ENCODE measurements around the gene PRRT1.

DNA sequence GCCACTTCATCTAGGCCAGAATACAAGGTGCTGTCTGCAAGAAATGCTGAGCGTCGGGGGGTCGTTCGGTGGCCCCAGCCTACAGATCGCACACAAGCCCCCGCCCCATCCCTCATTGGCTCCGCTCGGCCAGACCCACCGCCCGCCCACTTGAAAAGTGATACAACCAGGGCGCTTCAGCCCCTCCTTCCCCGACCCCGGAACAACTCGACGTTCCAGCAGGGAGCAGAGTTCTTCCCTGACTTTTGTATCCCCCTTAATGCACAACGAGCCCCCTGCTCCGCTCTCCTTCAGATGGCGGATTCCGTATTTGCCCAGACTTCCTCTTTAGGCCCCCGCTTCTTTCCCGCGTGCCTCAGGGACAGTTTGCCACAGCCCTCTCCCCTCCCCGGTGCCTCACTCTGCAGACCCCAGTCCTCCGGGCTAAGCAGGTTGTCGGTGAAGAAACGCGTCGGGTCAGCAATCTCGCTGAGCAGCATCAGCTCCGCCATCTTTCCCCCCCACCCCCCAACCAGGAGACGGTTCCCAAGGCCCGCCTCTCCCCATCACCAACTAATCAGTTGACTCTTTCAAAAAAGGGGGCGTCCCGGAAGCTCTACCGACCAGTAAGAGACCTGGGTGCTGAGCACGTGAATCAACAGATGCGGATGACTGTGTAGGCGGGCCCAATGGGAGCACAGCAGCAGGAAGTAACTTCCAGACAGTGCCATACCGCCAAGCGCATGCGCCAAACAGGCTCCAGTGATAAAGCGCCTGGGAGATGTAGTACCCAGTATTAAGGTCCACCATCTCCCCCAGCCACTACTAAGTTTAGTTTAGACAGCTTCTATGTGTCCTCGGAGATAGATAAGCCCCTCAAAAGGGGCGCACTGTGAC lies 23.8 kb downstream of the PRRT1 start, which contains the start of gene ATF6B:
- TF ChIP-seq, protein P1, sequence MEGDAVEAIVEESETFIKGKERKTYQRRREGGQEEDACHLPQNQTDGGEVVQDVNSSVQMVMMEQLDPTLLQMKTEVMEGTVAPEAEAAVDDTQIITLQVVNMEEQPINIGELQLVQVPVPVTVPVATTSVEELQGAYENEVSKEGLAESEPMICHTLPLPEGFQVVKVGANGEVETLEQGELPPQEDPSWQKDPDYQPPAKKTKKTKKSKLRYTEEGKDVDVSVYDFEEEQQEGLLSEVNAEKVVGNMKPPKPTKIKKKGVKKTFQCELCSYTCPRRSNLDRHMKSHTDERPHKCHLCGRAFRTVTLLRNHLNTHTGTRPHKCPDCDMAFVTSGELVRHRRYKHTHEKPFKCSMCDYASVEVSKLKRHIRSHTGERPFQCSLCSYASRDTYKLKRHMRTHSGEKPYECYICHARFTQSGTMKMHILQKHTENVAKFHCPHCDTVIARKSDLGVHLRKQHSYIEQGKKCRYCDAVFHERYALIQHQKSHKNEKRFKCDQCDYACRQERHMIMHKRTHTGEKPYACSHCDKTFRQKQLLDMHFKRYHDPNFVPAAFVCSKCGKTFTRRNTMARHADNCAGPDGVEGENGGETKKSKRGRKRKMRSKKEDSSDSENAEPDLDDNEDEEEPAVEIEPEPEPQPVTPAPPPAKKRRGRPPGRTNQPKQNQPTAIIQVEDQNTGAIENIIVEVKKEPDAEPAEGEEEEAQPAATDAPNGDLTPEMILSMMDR (IDR thresholded peaks at IDR 0.05; ENCODE audit: low read depth, low read length, missing input control) = no peak
- TF ChIP-seq, protein P2, sequence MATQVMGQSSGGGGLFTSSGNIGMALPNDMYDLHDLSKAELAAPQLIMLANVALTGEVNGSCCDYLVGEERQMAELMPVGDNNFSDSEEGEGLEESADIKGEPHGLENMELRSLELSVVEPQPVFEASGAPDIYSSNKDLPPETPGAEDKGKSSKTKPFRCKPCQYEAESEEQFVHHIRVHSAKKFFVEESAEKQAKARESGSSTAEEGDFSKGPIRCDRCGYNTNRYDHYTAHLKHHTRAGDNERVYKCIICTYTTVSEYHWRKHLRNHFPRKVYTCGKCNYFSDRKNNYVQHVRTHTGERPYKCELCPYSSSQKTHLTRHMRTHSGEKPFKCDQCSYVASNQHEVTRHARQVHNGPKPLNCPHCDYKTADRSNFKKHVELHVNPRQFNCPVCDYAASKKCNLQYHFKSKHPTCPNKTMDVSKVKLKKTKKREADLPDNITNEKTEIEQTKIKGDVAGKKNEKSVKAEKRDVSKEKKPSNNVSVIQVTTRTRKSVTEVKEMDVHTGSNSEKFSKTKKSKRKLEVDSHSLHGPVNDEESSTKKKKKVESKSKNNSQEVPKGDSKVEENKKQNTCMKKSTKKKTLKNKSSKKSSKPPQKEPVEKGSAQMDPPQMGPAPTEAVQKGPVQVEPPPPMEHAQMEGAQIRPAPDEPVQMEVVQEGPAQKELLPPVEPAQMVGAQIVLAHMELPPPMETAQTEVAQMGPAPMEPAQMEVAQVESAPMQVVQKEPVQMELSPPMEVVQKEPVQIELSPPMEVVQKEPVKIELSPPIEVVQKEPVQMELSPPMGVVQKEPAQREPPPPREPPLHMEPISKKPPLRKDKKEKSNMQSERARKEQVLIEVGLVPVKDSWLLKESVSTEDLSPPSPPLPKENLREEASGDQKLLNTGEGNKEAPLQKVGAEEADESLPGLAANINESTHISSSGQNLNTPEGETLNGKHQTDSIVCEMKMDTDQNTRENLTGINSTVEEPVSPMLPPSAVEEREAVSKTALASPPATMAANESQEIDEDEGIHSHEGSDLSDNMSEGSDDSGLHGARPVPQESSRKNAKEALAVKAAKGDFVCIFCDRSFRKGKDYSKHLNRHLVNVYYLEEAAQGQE (IDR thresholded peaks at IDR 0.05) = no peak
- TF ChIP-seq ATF3 (IDR thresholded peaks at IDR 0.05) (no peak), SP1 (IDR thresholded peaks at IDR 0.05) (peak; percentile 64), ZBTB33 (IDR thresholded peaks at IDR 0.05) (peak; percentile 77), GABPA (IDR thresholded peaks at IDR 0.05 in 1 of 2, conservative IDR thresholded peaks at IDR 0.05 in 1 of 2) (peak in 1 of 2 donors; percentile 84), FOXA1 (IDR thresholded peaks at IDR 0.05) (no peak), TAF1 (conservative IDR thresholded peaks at IDR 0.05) (no peak), YY1 (IDR thresholded peaks at IDR 0.05) (peak; percentile 97), MAX (IDR thresholded peaks at IDR 0.05) (peak; percentile 23), HNF4A (conservative IDR thresholded peaks at IDR 0.05) (peak; percentile 23 to 40), RAD21 (IDR thresholded peaks at IDR 0.05) (peak in 1 of 2 donors; percentile 8), NR2F2 (IDR thresholded peaks at IDR 0.05) (no peak)

All from liver (tissue), 3 donors.